LoVo (cell line): ENCODE results near the gene TSGA10IP.

Source experiments
- DNase-seq: peaks from one replicate; pipeline ENCODE4 v3.0.0-alpha.2; 2016; ENCODE audit warnings: low spot score

Gene TSGA10IP

DNA sequence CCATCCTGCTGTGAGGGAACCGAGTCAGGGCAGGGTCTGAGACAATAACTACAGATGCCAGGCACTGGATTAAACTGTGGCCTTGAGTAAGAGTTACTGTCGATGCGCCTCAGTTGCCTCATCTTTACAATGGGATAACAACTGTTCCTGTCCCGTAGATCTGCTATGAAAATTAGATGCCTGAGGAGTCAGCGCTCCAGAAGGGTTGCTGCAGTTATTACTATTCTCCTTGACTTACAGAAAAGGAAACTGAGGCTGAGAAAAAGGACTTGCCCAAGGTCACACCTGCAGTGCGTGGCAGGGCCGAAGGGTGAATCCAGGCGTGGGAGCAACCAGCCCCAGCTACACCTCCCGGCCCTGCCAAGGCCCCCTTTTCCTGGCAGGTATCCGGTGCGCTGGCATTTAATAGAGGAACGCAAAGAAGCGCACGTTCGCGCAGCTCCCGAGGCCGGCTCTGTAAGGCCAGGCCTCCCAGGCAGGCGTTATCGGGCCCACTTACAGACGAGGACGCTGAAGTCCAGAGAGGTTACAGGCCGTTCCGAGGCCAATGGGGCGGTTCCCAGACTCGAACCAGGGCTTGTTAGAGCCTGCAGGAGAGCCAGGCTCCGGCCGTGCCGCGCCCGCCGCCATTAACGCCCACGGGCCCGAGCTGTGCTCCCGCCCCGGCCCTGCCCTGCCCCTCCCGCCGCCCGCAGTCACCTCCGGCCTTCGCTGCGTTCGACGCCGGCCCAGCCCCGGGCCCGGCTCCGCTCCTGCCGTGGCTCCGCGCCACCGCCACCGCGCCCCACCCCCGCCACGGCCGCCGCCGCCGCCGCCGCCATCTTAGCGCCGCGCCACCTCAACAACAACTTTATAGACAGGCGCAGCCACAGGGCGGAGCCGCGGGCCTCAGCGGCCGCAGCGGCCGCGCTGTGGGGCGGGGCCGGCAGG is 26.8 kb upstream of the TSGA10IP start, which contains the start of gene C11orf68:
Gene C11orf68, minus strand, starts transcription at position 852 of the 930 bp plus-strand sequence. Its CDS starts 31 bp downstream, at position 821.
- DNase-seq = no peak

DNA sequence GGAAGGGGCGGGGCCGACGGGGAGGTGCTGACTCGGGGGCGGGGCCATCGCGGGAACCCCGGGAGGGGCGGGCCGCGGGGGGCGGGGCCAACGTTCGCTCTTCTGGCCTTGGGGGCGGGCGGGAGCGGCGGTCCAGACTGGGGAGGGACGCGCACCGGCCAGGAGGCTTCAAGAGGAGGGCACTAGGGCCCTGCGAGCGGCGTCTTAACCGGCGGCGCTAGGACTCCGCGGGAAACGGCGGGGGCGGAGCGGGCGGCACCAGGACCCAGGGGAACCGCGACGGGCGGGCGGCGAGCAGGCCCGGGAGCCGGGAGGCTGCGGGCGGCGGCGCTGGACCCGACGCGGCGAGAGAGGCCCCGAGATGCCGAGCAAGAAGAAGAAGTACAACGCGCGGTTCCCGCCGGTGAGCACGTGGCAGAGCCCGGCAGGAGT is 26.1 kb upstream of the TSGA10IP start, which contains the start of gene DRAP1:
Gene DRAP1, plus strand, starts transcription at position 286 of the 432 bp plus-strand sequence. Its CDS starts 76 bp downstream, at position 362.
- peak; percentile 98 for DNase-seq

DNA sequence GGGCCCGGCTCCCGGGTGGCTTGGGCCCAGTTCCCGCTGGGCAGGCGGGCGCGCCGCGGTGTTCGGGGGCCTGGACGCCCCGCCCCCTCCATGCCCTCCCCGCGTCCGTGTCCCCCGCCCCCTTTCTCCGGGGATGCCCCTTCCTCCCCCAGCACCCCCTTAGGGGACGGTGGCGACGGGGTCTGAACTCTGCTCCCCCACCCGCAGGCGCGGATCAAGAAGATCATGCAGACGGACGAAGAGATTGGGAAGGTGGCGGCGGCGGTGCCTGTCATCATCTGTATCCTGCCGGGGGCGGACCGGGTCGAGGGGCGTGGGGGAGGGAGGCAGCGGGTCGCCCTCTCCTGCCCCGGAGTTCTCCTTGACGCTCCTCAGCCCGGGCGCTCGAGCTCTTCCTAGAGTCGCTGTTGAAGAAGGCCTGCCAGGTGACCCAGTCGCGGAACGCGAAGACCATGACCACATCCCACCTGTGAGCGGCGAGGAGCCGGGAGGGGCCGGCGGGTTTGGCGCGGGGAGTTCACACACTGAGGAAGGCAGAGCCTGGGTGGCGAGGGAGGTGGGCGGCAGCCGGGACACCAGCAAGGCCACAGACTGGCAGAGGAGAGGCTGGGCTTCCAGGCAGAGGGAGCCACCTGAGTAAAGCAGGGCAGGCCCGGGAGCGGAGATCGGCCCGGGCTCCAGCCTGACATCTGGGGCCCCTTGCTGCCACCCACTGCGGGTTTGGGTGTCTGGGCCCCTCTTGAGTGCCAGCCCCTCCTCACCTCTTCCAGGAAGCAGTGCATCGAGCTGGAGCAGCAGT is 25.5 kb upstream of the TSGA10IP start:
- no peak for DNase-seq

DNA sequence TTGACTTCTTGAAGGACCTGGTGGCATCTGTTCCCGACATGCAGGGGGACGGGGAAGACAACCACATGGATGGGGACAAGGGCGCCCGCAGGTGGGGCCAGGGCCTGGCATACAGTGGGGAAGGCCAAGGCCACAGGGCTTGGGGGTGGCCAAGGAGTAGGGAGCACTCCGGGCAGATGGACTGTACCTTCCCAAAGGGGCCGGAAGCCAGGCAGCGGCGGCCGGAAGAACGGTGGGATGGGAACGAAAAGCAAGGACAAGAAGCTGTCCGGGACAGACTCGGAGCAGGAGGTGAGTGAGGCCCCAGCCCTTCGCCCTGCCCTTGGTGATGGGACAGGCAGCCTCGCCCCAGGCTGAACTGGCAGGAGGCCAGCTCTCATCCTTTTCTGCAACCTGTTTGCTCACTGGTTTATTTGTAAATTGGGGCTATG is 24.9 kb upstream of the TSGA10IP start:
- no peak for DNase-seq

DNA sequence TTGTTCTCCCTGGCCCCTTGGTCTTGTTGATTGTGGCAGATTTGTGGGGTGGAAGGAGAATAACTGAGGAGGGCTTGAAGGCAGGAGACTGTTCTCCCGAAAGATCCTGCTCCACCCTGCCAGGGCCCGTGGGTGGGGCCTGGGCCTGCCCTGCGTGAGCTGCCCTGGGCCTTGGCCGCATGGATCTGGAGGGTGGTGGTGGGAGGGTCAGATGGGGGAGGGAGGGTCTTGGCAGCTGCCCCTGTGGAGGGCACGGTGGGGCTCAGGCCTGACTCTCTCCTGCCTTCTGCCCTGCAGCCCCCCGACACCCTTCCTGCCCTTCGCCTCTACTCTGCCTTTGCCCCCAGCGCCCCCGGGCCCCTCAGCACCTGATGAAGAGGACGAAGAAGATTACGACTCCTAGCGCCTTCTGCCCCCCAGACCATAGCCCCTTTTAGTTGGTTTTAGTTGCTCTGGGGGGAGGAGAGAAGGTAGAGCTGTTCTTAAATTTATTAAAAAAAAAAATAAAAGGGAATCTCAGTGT is 24.2 kb upstream of the TSGA10IP start:
- no peak for DNase-seq

DNA sequence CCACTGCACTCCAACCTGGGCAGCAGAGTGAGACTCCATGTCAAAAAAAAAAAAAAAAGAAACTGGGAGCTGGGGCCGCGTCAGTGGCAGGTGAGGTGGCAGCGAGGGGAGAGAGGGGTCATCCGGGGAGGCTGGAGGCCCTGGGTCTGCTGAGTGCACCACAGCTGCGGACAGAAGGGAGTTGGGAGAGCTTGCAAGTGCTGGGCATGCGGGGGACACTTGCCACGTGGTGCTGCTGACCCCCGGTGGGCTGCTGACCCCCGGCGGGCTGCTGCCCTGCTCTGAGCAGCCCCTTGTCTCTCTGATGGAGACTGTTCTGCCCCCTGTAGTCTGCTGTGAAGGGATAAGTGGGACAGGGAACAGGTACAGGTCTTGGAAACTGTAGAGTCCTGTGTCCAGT is 23.4 kb upstream of the TSGA10IP start:
- DNase-seq = no peak

DNA sequence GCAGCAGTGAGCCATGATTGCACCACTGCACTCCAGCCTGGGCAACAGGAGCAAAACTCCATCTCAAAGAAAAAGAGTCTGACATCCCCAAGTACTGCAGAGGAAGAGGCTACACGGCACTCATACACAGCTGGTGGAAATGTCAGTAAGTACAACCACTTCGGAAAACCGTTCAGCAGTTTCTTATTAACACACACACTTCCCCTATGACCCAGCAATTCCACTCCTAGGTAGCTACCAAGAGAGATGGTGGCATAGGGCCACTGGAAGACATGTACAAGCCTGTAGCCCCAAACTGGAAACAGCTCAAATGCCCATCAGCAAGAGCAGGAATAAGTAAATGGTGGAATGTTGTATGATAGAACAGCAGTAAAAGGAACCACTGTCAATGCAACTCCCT is 22.7 kb upstream of the TSGA10IP start:
- DNase-seq = no peak

DNA sequence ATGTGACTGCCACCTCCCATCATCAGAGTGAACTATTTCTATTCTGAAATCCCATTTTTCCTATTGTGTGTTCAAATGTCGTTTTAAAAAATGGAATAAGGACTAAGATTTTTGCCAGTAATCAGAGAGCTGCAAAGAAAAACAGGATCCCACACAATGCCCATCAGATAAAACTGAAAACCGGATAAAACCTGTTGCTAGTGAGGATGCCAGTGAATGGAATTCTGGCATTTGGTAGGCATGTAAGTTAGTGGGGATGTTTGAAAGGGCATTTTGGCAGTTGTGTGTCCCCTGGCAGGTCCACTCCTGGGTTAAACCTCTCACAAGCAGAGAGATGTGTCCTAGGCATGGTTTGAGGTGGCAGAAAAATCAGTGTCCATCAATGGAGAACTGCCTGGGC is 19.9 kb upstream of the TSGA10IP start:
- no peak for DNase-seq

DNA sequence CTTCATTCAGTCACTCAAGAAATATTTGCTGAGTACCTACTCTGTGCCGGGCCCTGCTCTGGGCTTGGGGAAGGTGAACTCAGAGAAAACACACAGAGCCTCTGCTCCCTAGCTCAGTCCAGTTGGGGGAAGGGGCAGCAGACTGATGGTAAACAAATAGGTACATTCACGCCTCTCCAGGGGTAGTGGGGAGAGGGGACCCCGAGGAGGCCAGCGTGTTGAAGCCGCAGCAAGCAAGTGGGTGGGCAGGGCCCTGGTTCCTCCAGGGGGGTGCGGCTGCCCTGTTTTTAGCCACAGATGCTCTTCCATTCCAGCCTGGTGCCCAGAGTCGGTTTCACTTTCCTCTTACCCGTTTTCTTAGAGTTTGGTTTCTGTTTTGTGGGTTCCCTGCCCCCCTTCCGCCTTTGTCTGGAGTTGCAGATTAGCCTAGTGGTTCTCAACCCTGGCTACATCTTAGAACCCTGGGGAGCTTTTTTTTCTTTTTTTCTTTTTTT is 17.3 kb upstream of the TSGA10IP start:
- no peak for DNase-seq

DNA sequence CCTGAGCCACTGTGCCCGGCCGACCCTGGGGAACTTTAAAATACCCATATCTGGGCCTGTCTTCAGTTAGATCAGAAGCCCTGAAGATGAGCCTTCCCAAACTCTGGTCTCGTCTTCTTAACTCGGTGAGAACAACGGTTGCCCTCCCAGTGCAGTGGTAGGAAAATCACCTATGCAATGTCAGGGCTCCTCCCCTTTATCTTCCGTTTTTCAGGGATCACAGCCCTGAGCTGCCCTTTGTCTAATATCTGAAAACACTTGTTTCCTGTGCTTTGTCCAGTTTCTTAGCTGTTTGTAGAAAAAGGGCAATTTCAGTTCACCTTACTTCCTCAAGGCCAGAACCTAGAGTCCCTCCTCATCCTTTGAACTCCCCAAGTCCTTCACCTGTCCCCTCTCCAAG is 16.6 kb upstream of the TSGA10IP start:
- no peak for DNase-seq

DNA sequence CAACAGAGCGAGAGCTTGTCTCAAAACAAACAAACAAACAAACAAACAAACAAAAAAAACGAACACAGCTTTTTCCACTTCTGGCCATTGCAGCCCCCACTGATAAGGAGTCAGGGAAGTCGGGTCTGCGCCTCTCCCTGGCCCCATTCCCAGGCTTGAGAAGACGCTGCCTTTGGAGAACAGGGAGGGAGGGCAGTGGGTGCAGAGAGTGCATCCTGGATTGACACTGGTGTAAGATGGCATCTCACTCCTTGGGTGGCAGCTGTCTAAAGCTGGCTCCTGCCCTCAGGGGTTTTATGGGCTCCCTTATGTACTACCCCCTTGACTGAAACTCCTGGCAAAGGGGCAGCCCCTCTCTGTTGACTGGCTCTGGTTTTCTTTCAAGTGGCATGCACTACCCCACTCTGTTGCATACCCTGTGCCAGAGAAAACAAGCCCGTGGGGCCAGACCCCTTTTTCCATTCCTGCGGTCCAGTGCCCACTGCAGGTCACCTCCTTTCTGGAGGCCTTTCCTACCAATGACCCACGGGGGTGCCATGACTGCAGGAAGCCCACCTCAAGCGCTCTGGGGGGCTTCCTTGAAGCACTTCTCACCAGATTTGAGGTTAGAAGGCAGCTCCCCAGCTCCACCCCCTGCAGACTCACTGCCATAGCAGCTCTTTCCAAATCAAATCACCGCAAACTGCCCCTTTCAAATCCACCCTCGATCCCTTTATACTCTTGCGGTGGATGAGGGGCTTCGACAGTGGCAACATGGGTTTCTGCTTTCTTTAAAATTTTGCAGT is 13.3 kb upstream of the TSGA10IP start:
- DNase-seq = no peak

DNA sequence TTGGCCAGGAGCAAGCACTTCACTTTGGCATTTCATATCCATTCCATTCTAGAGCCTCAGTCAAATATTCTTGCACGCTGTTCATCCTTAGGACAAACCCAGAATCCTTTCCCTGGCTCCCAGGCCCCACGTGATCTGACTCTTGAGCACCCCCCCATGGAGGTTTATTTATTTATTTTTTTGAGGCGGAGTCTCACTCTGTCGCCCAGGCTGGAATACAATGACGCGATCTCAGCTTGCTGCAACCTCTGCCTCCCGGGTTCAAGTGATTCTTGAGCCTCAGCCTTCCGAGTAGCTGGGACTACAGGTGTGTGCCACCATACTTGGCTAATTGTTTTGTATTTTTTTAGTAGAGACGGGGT is 12.7 kb upstream of the TSGA10IP start:
- DNase-seq = no peak

DNA sequence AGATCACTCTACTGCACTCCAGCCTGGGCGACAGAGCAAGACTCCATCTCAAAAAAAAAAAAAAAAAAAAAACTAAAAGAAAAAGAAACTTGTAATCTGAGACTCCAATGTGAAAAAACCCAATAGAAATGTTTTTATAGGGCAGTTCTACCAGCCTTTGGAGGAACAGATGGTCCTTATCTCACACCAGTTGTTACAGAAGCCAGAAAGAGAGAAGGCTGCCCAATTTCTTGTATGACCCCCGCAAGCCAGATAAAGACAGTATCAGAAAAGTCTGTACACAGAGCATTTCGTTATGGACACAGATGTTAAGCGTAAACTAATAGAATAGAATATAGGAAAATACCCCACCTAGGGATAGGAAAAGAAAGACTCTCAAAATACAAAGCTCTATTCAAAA is 11.3 kb upstream of the TSGA10IP start:
- no peak for DNase-seq

DNA sequence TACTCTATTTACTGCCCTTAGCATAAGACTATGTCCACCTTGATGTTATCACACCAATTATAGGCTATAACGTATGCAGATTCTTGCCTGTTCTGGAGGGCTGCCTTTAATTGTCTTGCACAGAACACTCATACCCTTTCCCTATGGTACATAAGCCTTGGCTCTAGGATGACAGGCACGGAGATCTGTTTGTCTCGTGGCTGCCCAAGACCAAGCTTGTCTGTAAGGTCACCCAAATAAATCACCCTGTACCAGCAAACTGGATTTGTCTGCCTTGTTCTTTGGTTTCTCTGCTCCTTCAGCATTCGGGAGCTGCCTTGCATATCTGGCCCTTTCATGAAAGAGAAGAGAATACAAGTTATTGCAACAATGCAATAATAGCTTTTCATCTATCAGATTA is 7.5 kb upstream of the TSGA10IP start:
- DNase-seq = no peak

DNA sequence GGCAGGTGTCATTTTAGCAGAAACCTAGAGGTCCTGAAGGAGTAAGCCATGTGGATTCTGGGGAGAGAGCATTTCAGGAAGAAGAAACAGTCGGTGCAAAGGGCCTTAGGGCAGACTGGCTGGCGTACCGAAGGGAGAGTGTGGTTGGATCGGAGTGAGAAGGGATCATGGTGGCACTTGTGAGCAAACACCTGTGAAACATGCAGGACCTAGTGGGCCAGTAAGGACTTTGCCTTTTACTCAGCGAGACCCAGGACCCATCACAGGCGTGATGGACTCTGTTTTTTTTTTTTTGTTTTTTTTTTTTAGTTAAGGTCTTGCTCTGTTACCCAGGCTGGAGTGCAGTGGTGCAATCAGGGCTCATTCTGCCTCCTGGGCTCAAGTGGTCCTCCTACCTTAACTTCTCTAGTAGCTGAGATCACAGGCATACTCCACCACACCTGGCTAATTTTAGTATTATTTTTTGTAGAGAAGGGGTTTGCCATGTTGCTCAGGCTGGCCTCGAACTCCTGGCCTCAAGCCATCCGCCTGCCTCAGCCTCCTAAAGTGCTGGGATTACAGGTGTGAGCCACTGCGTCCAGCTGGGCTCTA is 3.5 kb upstream of the TSGA10IP start:
- DNase-seq = no peak

DNA sequence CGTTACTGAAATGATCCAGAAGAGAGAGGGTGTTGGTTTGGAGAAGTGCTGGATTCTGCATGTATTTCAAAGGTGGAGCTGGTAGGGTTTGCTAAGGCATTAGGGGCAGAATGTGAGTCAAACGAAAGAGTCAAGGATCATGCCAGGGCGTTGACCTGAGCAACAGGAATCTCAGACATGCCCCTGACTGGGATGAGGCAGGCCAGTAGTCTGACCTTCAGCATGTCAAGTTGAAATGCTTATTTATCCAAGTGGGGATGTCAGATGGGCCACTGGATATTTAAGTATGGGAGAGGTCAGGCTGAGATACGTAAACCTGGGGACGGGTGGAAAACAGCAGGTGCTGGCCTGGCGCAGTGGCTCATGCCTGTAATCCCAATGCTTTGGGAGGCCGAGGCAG is 2.7 kb upstream of the TSGA10IP start:
- DNase-seq = no peak

DNA sequence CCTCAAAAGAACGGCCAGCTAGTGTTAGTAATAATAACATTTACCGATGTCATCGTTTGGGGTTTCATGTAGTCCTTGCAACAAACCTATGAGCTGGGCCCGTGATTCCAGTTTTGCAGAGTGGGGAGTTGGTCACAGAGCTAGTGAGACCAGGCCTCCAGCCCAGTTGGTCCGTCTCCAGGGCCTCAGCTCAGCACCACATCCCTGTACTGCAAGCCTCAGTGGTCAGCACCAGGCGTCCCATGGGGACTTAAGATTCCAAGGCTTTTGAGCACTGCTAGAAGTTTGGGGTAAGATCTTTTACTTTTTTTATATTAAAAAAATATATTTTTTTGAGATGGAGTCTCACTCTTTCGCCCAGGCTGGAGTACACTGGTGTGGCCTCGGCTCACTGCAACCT is 1.1 kb upstream of the TSGA10IP start:
- no peak for DNase-seq

DNA sequence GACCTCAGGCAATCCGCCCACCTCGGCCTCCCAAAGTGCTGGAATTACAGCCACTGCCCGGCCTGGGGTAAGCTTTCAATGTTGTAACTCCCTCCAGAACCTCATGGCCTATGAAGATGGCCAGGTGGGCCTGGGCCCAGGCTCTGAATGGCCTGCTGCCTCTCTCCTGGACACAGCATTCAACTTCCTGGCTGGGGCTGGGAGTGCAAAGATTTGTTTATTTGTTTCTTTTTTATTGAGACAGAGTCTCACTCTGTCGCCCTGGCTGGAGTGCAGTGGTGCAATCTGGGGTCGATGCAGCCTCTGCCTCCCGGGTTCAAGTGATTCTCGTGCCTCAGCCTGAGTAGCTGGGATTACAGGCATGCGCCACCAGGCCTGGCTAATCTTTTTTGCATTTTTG is 513 bp upstream of the TSGA10IP start:
- no peak for DNase-seq

DNA sequence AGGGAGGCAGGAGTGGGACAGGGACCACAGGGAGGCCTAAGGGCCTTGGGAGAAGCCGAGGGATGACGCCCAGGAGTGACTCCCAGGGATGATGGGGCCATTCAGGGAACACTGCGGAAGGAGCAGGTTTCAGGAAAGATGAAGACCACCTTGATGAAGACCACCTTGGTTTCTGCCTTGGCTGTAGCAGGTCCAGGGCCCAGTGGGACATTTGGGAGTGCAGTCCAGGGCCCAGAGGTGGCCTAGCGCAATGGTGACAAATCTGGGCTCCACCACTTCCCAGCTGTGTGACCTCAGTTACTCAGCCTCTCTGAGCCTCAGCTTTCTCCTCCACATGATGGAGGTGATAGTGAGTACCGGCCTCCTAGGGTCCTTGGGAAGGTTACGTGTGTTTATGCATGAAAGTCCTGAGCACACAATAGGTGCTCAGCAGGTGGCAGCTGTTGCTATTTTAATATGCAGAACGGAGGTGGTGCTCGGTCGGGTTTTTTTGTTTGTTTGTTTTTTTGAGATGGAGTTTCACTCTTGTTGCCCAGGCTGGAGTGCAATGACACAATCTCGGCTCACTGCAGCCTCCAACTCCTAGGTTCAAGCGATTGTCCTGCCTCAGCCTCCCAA is 770 bp downstream of the TSGA10IP start:
- no peak for DNase-seq

DNA sequence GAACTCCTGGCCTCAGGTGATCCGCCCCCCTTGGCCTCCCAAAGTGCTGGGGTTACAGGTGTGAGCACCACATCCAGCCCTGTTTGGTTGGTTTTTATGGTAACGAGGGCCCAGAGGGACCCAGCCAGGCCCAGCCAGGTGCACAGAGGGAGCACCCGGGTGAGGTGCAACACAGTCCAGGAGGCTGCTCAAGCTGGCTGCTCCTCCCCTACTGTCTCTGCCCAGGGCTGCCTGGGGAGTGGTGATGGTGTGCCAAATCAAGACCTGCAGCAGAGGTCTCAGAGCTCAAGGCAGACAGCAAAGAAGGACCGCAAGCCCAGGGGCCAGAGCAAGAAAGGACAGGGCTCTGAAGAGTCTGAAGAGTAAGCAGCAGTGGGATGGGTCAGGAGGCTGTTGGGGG is 1.4 kb downstream of the TSGA10IP start:
- DNase-seq = no peak

DNA sequence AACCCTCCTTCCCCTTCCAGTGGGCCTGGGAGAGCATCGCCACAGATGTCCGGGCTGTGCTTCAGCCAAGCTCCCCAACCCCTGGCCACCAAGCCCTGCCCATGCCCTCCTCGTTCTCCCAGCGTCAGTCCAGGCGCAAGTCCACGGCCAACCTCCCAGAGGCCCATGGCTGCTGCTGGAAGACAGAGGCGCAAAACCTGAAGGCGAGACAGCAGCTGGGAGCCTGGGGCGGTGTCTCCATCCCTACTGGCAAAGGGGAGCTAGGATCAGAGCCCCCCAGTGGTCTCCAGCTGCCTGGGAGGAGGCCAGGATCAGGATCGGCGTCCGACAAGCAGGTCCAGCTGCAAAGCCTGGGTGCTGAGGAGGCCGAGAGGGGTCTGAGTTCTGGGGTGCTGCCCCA is 1.9 kb downstream of the TSGA10IP start:
- no peak for DNase-seq
